ENCODE results near the gene HAND2.
A peak's percentile ranks its signal among the peaks of the same experiment; 100 is the strongest.

Gene HAND2

DNA sequence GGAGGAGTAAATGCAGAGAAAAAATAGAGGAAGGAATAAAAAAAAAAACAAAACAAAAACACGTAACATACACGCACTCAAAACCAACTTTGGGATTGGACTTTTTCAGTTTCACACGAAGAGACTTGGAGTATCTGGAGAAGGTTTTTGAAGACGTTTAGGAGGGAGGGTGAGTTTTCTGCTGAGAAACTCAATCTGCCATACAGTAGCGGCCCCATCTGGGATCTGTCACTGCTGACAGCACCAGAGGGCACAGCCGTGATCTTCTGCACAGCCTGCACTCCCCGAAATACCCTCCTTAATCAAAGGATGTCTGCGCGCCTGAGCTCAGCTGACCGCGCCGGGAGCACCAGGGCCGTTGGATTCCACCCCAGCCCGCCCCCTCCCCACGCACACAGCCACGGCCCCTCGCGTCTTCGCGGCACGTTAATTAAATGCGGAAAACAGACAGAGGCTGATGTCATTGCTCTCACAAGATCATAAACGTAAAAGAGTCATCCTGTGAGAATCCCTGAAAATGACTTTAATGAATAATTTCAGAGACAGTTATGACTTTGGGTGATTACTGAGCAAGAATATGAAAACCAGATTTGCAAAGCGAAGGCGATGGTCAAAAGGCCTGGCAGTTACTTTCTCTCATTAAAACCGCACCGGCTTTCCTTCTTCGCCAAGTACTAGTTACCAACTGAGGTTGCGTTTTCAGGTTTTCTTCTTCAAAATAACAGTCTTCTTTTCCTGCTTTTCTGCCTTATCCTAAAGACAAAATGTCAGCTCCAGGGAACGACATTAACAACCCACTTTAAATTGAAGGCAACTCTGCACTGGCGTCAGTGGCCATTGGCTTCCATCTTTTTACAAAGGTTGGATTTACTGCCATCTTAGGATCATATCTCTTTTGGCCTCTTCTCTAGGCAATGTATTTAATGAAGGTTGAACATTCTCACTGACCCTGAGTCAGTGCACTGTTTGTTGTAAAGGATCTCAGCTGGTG, 10.6 kb downstream of the HAND2 start:
- no peak for DNase-seq

DNA sequence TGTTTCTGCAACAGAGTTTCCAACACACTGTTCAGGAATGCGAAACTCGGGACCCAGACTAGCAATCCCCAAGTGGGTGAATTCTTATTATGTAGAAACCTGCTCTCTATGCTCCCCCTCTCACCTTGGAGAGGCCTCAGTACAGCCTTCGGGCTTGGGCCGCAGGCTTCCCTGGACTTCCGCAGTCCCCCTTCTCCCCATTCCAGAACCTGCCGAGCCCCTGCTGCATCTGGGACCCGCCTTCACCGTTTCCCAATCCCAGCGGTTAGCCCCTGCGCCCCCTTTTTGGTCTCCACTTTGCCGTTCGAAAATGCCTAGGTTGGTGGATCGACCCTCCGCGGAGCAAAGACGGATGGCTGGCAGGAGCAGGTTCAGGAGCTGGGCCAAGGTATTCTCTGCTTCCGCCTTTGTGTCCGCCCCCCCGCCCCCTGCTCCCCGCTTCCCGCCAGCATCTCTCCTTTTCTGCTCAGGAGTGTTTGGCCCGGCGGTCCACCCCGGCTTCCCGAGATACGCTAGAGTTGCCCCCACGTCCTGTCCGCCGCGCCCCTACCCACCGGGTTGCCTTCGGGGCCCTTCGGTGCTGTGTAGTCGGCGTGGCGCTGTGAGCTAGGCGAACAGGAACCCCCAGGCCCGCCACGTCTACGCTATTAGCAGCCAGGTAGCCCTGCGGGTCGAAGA, 11.5 kb downstream of the HAND2 start:
- no peak for DNase-seq

DNA sequence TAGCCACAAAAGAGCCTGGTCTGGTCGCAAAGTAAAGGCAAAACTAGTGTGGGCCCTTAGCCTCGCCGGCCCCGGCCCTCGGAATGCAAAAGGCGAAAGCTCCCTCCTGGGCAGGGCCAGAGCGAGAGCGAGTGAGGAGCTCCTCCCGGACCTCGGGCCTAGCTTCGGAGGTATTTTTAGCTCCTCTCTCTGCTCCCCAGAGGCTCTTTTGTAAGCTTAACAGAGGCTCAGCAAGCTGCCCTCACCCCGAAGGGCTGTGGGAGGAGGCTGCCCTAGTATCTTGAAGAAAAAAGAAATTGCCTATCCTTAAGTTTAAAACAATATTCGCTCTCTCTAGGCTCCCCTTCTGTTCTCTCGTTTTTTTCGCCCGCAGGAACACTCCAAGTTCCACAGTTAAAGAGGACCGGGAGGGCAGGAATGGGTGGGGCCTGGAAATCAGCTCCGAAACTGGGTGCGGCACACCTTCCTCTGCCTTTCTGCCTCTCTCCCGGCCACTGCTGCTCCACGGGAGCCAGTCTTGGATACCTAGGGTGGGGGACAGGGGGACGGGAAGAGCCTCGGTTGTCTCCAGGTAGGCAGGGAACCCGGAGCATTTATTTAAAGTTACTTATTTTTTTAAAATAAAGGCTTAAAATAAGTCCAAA, 12.1 kb downstream of the HAND2 start:
- no peak for DNase-seq

DNA sequence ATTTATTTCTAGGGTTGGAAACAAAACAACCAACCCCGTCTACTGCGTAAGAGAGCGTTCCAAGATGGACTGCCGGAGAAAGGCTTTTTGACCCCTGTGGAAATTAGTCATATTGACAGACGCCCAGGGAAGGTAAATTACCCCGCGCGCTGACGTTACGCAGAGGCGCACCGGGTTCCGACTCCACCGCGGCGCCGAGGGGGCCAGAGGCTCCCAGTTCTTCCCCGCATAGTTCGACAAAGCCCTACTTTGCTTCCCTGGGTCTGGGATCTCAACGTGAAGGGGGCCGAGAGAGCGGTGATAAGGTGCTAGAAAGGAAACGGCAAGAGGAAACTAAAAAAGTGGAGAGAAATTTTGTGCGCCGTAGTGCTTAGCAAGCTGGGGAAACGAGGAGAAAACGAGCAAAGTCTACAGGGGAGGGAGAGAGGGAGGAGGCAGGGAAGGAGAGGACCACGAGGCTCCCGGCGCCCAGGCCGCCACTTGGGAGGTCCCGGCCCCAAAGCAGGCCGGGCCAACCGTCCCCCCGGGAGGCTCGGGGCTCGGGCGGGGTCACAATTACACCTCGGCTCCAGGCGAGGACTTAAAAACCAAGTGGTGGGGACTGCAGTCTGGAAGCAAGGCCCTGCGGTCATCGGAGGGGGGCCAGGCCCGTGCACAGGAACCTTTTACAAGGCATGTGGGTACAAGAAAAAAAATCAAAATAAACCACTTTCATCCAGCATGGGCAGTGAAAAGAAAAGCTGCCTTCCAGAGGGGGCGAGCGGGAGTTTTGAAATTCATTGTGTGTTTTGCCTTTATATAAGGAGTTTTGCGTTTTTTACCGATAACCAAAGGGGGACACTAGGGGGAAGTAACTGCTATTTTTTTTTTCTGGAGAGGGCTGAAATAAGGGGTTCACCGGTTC, 13.2 kb downstream of the HAND2 start:
- DNase-seq = no peak

DNA sequence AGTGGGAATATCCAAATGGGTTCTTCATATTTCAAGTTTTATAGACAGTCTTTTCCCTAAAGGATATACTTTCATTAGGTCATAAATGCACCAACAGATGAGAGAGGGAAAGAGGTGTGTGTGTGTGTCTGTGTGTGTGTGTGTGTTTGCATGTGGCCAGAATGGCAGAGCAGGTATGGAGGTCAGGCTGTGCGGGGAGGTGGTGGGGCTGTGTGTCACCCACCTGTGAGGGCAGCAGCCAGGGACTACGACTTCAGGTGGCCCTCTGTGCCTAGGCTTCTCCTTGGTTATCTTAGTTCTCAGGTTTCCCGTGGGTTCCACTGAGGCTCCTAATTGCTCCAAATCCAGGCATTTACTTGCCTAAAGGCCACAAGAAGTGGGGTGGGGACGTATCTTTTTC, 14.6 kb downstream of the HAND2 start:
- DNase-seq = no peak

DNA sequence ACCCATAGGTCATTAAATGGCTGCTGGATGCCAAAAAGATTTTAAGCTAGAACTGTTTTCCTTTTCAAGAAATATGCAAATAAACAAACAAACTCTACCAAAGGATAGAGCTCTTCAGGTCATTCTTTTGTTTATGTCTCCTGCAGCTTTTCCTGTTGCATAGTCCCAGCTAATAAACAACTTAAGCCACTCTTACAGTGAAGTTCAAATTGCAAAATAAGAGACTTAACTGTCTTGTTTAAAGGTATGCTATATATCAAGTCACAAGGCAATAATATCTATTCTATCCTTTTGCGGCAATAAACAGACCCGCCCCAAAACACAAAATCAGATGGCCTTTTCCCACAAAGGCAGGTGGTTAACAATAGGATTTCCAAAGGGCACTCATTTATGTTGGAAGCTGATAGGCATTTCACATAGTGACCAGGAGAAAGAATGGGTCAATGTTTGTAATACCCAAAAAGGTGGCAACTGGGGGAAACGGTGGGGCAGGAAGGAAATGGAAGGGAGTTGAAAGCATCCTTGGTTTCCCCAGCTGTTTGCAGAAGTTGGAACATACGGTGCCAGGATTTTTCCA, 15.3 kb downstream of the HAND2 start:
- DNase-seq = no peak

DNA sequence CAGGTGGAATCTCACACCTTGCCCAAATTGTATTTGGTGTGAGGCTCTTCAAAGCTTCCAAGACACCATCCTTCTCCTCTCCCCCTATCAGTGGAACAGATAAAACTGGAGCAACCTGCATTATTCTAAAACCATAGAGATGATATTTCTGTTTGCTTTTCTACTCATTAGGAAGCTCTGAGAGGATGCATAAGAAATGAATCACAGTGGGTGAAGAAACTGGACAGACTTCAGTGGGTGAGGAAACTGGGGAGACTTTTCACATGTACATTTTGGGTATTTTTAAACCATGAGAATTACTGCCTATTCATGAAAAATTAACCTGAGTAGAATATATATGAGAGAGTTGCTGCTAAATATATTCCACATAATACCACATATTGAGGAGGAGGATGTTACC, 16.4 kb downstream of the HAND2 start:
- no peak for DNase-seq

DNA sequence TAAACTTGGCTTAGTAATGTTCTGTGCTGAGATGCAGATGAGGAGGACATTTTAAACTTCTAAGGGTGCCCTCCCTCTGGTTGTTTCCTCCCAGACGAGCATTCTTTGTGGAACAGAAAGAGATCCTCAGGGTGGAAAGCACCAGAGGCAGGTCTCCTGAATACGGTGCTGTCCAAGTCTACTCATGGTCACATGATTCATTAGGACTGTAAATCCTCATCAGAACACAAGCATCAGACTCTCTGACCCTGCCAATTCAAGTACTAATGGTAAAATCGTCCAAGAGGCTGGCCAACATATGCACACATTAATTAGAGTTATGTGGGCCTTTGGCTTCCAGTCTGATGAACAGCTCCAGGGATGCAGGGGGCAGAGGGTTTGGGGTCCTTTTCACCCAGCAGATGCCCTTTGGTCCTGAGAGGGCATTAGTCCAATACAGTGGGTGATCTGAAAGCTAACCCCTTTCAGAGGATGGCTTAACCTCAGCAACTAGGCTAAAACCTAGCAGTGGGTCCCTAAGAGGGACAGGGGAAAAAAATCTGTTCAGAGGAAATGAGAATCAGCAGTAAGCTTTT, 18.2 kb downstream of the HAND2 start:
- DNase-seq = no peak

DNA sequence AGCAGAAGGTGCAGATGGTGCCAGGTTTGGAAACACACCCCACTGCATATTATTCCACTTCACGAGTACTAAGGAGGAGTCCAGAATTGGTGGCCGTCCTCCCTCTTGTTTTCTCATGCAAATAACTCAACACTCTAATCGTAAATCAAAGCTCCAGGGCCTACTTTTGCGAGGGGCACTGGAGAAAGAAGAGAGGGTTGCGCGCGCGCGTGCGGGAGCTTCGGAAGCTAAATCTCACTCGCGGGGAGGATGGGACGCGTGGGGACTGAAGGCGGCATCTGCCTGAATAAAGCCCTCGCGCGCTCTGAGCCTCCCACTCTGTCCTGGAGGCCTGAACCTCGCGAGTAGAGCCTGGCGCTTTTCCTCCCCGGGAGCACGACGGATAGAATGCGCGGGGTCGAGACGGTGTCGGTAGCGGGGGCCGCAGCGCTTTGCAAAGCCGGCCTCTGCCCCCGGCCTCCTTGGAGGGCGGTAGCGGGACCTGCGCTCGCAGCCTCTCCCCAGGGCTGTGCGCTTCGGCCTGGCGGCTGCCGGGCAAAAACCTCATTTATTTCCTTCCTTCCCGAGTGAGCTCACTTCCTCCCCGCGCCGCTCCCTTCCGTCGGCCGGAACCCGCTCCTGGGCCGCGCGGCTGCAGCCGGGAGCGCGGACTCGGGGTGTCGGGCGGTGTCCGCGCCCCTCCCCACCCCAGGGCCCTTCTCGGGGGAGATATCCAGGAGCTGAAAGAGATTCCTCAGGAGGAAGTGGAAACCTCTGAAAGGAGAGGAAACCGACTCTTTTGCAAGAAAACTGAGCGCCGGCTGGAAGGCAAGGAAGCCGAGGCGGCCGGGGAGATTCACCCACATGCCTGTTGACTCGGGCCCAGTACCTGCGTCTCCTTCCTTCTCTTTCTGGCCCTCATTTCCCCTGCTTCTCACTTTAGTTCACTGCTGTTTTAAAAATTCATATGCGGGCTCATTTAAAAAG, 20.7 kb downstream of the HAND2 start:
- DNase-seq = no peak

DNA sequence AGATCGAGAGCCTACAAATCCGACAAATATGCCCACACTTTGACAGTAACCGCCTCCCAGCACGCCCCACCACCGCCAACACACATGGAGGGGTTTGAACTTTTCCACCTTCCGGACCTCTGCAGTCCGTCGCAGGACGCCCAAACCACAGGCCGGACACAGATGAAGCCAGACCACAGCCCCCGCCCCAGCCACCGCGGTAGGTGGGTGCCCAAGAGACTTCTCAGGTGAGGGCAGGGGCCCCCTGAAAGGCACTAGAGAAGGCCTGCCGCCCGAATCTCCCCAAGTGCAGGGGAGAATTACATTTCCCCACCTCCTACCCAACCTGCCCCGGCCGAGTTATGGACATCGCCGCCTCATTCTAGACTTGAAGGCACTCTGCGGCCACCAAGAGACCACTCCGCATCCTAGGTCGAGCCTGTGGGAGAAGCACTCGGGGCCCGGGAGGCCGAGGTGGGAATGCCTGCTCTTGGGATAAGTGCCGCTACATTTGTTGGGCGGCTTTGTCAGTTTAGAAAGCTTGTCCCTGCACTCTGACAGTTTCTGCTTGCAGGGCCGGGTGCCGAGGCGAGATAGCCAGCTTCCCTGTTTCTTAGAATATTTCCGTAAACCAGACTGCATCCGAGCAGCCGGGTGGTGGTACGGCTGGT, 21.5 kb downstream of the HAND2 start:
- no peak for DNase-seq

DNA sequence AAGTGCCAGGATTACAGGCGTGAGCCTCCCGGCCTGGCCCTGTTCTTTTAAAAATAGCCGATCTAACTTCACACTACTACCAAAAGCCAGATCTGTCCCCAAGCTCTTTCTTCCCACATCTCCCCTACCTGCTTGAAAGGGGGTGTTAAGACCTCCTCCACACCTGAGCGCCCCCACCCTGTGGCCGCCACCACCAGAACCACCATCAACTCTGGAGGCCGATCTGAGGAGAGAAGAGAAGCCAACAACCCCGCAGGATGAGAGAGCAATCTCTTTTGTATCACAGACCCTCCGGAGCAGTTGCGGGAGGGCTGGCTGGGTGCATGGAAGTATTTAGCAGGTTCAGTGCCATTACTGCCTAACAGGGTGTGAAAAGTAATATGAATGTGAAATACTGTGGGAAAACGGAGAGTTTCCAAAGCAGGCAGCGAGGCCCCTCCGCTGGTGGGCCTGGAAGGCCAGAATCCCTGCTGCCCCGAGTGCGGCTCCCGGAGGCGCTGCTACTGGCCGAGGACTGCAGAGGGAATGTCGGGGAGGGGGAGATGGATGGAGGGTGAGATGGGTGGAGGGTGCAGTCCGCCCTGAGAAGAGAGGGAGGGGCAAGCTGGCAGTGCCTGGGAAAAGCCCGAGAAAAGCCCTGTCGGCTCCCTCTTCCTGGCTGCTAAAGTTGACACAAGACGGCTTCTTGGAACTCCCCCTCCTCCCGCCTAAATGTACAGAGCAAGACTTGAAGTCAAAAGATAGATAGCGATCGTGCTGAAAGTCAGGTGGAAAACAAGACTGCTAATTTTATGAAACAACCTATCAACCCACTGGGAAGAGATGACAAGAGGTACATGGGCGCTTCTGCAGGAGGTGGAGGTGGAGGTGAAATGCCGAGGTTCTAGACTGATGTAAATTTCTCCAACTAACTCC, 22.3 kb downstream of the HAND2 start:
- DNase-seq = no peak

DNA sequence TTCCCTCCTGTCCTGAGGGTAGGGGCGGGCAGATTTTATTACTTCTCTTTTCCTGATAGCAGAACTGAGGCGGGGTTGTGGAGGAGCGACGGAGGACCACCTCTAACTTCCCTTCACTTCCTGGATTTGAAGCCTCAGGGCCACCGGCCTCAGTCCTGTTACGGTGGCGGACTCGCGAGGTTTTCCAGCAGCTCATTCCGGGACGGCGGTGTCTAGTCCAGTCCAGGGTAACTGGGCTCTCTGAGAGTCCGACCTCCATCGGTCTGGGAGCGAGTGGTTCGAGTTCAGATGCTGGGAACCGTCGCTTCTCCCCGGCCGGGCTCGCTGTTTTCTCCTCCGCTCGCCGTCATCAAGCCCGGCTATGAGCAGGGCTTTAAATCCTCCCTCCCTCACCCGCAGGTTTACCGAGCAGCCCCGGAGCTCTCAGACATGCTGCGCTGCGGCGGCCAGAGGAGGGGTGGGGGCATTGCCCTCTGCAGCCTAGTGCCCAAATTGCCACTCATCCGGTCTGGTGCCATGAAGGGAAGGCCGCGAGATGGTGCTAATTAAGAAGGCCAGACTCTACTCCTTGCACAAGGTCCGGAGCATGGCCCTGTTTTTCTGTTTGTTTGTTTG, 23.3 kb downstream of the HAND2 start:
- no peak for DNase-seq

DNA sequence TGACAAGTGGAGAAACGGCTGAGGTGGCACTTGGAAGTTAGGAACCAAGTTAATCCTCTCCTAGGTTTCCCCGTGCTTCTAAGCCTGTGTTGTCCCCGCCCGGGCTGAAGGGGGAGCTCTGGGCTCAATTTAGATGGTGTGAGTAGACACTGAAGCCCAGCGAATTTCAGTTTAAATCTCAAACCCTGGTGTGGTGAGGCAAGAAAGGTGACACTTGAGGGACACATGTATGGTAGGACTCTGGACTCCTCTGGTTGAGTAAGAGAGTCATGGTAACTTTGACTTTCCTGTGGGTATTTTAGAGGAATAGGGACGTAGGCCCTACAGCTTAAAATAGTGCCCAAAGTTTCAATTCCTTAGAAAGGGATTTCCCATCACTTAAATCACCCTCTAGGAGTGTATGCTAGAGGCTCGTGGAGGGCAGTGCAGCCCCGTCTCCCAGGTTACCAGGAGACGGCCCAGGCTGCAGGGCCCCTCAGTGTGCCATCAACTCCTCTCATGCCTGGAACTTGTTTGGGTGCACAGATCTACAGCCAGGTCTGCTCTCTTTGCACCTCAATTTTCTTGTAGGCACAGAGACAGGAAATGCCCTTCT, 24.0 kb downstream of the HAND2 start:
- peak in 1 of 2 donors; percentile 50 for DNase-seq

DNA sequence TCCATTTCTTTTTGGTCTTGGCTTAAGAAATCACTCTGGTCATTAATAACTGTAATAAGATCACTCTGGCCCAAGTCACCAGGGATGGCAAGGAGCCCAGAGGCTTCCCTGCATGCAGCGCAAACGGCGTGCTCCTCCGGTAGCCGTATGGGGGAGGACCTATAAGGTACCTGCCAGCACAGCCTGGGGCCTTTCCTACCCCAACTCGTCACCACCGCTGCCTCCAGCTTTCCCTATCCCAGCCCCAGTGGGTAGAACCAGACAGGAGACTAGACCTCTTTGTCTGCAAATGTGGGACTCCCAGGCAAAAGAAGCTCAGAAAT, 25.9 kb downstream of the HAND2 start:
- no peak for DNase-seq

DNA sequence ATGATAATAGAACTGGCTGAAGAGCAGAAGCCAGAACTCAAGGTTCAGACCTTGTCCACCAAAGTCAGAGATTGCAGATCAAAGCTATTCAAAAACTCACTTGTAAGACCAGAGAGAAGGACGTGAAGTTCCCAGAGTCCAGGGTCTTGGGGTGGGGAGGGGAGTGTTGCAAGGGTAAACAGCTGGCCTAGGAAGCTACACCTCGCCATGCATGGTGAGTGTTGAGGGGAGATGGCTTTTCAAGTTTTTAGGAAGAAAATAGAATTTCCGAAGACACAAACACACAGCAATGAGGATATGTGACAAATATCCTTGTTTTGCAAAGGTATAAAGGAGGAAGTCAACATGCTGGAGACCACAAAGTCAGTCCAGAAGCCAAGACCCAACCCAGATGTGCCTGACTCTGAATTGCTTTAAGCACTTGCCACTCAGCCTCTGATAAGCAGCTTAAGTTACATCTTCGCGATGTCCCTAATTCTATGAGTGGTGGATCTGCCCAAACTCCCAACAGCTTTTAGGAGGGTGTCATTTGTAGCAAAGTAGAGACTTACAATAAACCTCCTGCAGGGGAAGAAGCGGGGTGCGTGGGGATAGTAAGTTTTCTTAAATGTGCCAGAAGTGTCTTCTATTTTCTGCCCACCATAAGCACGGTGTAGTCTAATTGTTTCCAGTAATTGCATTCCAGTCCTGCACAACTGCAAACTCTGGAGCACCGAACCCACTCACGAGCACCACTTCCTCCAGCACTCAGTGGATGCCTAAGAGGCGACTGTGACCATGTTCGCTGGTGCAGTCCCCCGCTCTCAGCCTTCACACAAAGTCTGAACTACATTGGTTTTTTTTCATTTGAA, 26.5 kb downstream of the HAND2 start:
- DNase-seq = no peak

DNA sequence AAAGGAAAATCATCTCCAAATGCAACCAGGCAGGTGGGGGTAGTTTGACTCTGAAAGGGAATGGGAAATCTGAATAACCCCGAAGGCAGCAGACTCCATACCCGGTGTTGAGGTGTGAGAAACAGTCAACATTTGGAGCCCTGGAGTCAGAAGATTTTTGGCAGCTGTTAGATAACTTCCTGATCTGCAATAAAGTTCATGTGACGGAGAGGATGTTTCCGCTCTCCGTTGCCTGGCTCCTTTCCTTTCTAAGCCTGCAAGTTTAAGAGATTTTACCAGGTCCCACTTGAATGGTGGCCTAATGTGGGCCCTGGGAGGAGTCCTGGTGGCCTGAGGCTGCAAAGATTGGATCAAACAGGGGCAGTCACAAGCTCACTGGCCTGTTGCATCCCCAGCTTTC, 27.7 kb downstream of the HAND2 start:
- DNase-seq = no peak

DNA sequence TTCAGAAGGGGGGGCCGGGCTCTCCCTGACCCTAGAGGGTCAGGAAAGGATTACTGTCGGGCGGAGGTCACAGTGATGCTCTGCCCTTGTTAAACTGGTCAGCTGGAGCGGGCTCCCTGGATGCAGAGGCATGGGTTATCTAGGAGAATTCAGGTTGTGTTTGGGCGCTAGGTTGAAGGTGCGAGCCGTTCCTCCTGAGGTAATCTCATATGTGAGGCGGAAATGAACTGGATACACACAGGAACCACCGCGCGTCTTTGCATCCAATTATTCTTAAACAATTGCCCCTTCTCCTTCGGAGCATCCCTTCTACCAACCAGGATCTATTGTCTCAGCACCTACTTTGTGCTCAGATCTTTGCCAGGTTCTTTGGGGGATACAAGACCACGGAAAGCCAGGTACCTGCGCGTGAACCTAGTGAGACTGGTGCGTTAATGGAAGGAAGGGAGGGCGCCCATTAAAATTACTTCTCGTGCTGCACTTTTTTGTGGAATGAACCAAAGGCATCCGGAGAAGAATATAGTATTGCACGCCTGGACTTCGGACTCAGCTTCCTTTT, 28.4 kb downstream of the HAND2 start:
- DNase-seq = no peak
